Fibroblast of the aortic adventitia (primary cell): Measurements from ENCODE around the gene PEPD. TPM values are rescaled to one million over a fixed set of nuclear protein-coding genes. Genes with fewer than 3 reads are reported as not detected.

Source experiments
- DNase-seq: peaks from one replicate; pipeline ENCODE4 v3.0.0-alpha.2; 2010; ENCODE audit warnings: low read depth
- H3K4me3 ChIP-seq: 2 replicates; pipeline ENCODE4 v1.5.1; 2011; ENCODE audit warnings: low read depth, mild to moderate bottlenecking, control low read depth, low read length, moderate library complexity
- total RNA-seq: library from RNA; depleted of rRNA; stranded (reverse); fragments of >200 nt; gene quantifications from 2 replicates; pipeline ENCODE4 v1.2.3, GENCODE V29; 2012; ENCODE audit warnings: low replicate concordance
- TF ChIP-seq, protein P1 (sequence below): IDR thresholded peaks from 2 replicates; pipeline ENCODE4 v1.5.1; 2011; ENCODE audit warnings: mild to moderate bottlenecking, low read length, control low read depth, inconsistent platforms; ENCODE audit not compliant: insufficient read depth

The PEPD gene
- total RNA-seq, 1 donor: 65.0 TPM

DNA sequence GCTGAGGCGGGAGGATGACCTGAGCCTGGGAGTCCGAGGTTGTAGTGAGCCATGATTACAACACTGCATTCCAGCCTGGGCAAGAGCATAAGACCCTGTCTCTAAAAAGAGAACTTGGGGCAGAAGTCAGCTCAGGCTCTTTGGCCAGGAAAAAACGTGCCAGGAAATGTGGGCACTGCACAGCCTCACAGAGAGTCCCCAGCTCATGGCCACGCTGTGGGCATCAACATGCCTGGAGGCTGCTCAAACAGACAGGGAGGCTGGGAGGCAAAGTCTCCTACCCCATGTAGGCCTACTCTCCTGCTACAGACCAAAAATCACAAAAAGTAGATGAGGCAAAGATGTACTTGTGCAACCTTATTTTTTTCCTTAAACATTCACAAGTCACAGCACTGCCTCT is 49.4 kb downstream of the PEPD start:
- DNase-seq: no peak
- no peak overlapping the region for H3K4me3 ChIP-seq
- TF ChIP-seq, protein P1, sequence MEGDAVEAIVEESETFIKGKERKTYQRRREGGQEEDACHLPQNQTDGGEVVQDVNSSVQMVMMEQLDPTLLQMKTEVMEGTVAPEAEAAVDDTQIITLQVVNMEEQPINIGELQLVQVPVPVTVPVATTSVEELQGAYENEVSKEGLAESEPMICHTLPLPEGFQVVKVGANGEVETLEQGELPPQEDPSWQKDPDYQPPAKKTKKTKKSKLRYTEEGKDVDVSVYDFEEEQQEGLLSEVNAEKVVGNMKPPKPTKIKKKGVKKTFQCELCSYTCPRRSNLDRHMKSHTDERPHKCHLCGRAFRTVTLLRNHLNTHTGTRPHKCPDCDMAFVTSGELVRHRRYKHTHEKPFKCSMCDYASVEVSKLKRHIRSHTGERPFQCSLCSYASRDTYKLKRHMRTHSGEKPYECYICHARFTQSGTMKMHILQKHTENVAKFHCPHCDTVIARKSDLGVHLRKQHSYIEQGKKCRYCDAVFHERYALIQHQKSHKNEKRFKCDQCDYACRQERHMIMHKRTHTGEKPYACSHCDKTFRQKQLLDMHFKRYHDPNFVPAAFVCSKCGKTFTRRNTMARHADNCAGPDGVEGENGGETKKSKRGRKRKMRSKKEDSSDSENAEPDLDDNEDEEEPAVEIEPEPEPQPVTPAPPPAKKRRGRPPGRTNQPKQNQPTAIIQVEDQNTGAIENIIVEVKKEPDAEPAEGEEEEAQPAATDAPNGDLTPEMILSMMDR: no peak

DNA sequence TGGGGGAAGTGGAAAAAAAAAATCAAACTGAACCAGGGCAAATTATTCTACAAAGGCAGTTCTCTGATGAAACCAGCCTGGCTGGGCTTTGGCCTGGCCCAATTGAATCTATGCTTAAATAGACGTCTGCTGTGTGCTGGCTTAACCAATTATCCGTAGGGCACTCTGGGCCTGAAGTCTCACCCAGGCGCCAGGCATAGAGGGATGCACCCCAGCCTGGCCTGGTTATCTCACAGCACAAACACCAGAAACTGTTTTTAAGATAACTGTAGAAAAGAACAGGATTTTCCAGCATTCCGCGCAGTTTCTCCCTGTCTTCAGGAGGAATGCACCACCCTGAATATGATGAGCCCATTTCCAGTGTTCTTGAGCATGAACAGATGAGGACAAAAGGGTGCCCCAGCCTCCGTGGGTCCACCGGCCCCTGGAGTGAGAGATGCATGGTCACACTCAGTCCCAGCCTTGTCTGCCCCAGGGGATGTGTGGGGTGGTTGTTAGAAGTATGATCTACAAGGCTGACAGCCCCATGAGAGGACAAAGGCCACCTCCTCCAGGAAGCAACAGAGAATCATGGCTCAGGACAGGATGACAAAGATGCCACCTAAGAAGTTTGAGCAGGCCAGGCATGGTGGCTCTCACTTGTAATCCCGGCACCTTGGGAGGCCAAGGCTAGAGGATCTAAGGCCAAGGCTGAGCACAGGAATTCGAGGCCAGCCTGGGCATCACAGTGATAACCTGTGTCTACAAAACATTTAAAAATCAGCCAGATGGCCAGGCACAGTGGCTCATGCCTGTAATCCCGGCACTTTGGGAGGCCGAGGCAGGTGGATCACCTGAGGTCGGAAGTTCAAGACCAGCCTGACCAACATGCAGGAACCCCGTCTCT is 50.2 kb downstream of the PEPD start:
- TF ChIP-seq, protein P1: no peak
- no peak overlapping the region for H3K4me3 ChIP-seq
- no peak for DNase-seq

DNA sequence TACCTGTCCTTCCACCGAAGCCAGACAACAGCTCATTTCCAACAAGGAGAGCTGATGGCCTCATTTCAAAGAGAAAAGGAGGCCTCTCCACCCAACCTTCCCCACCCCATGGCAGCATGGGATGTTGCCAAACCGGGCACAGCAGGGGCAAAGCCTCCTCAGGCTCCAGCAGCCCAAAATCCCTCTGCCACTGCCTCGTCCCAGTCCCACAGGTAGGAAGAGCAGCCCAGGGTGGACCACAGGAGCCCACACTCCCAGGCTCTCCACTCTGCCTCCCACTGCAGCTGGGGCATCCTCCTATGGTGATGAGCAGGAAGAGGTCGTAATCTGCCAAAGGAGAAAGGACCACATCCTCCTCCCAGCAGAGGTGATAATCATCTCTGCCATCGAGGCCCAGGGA is 50.9 kb downstream of the PEPD start:
- H3K4me3 ChIP-seq: no peak overlapping the region
- TF ChIP-seq, protein P1: no peak
- no peak for DNase-seq

- no peak overlapping the region for H3K4me3 ChIP-seq
- TF ChIP-seq, protein P1: no peak
- no peak for DNase-seq
Measured at GRCh38 chr19:33470040-33470330, 51.6 kb downstream of the PEPD start.

GRCh38 chr19:33469171-33470039 is 52.2 kb downstream of the PEPD start:
- no peak overlapping the region for H3K4me3 ChIP-seq
- TF ChIP-seq, protein P1: no peak
- DNase-seq: no peak

GRCh38 chr19:33468361-33469170 is 53.0 kb downstream of the PEPD start:
- TF ChIP-seq, protein P1: no peak
- H3K4me3 ChIP-seq: no peak overlapping the region
- DNase-seq: no peak
